Upper lobe of right lung (tissue), 1 donor: ENCODE results near the gene KAT6B. TPM values are rescaled to one million over a fixed set of nuclear protein-coding genes. Genes with fewer than 3 reads are reported as not detected.
"Not testable (repeated sequence)": the region's sequence is repeated elsewhere in the genome, so short reads cannot be mapped to it uniquely, and the experiment has no call there.

Experiments used
- ATAC-seq: fragments of 200-7000 bp; cut with Tn5 transposase; one replicate; pipeline ENCODE4 v1.9.1; 2020; ENCODE audit warnings: mild to moderate bottlenecking, moderate library complexity
- DNase-seq: peaks from one replicate; pipeline ENCODE4 v3.0.0-alpha.2; 2020
- H3K27ac ChIP-seq: fragments of 200-600 bp; one replicate; pipeline ENCODE4 v1.8.0; 2022
- H3K27me3 ChIP-seq: fragments of 200-600 bp; one replicate; pipeline ENCODE4 v1.8.0; 2022; ENCODE audit warnings: mild to moderate bottlenecking
- H3K36me3 ChIP-seq: fragments of 200-600 bp; one replicate; pipeline ENCODE4 v1.8.0; 2022
- H3K4me1 ChIP-seq: fragments of 200-600 bp; one replicate; pipeline ENCODE4 v1.8.0; 2022
- H3K4me3 ChIP-seq: fragments of 200-600 bp; one replicate; pipeline ENCODE4 v1.8.0; 2022; ENCODE audit warnings: mild to moderate bottlenecking
- H3K9me3 ChIP-seq: fragments of 200-600 bp; one replicate; pipeline ENCODE4 v1.8.0; 2022
- intact Hi-C: fragments of 100-400 bp; cut with DNase I; formaldehyde crosslinking; loops from one replicate; pipeline ENCODE4 v1.11.0; 2022
- total RNA-seq: library from RNA; stranded (reverse); fragmentation: NEBNext Ultra II Directional; extraction: Animal tissue kit (Norgen Biotek cat#: 25700); gene quantifications from one replicate; pipeline ENCODE4 v1.2.1, GENCODE V29; 2021
- TF ChIP-seq, protein P1 (sequence below): fragments of 200-600 bp; IDR thresholded peaks from one replicate; pipeline ENCODE4 v1.8.0; 2022; ENCODE audit warnings: antibody characterized with exemption
- donor health status: DM: no; HTN: yes; CAD: no; lungs with severe emphysema.

KAT6B gene
- total RNA-seq, 1 donor from 2014 or later = 45.4 TPM

DNA sequence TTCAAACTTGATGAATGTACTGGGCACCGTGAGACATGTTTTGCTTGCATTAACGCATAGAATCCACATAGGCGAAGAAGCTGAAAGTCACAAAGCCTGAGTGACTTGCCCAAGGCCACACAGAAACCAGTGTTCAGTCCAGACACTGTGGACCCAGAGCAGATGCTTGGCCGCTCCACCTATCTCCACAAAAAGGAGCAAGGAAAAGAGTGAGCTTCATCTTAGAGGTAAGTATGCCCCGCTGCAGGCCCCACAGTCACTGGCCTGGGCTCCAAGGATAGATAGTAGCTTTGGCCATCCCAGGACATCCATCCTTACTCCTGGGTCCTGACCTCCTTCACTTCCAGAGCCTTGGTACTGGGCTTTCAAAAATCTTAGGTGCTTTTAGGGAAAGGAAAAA is 224.9 kb downstream of the KAT6B start:
- H3K27me3 ChIP-seq = no peaks in the 10 kb centered on the region

DNA sequence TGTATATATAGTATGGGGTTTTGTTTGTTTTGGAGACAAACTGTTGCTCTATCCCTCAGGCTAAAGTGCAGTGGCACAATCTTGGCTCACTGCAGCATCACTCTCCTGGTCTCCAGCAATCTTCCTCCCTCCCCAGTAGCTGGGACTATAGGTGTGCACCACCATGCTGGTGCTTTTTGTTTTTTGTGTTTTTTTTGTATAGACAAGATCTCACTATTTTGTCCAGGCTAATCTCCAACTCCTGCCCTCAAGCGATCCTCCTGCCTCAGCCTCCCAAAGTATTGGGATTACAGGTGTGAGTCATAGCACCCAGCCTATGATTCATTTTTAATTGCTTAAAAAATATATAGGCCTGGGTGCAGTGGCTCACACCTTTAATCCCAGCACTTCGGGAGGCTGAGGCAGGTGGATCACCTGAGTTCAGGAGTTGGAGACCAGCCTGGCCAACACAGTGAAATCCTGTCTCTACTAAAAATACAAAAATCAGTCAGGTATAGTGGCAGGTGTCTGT is 229.6 kb downstream of the KAT6B start:
- ATAC-seq, H3K27ac ChIP-seq, H3K9me3 ChIP-seq, H3K36me3 ChIP-seq, DNase-seq, H3K4me1 ChIP-seq, H3K27me3 ChIP-seq, intact Hi-C loops, H3K4me3 ChIP-seq: not testable (repeated sequence)

More for the DNA sequence above, 224.9 kb downstream of the KAT6B start:
- Histone ChIP-seq H3K36me3 (no peaks in the 10 kb centered on the region), H3K4me1 (peaks cover 5% of the 10 kb centered on the region), H3K27ac (no peak overlapping the region), H3K4me3 (no peak overlapping the region), H3K9me3 (no peaks in the 10 kb centered on the region)
- intact Hi-C loops = no loop called here
- TF ChIP-seq, protein P1, sequence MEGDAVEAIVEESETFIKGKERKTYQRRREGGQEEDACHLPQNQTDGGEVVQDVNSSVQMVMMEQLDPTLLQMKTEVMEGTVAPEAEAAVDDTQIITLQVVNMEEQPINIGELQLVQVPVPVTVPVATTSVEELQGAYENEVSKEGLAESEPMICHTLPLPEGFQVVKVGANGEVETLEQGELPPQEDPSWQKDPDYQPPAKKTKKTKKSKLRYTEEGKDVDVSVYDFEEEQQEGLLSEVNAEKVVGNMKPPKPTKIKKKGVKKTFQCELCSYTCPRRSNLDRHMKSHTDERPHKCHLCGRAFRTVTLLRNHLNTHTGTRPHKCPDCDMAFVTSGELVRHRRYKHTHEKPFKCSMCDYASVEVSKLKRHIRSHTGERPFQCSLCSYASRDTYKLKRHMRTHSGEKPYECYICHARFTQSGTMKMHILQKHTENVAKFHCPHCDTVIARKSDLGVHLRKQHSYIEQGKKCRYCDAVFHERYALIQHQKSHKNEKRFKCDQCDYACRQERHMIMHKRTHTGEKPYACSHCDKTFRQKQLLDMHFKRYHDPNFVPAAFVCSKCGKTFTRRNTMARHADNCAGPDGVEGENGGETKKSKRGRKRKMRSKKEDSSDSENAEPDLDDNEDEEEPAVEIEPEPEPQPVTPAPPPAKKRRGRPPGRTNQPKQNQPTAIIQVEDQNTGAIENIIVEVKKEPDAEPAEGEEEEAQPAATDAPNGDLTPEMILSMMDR = no peak
- DNase-seq = peak; percentile 3
- no peak for ATAC-seq

DNA sequence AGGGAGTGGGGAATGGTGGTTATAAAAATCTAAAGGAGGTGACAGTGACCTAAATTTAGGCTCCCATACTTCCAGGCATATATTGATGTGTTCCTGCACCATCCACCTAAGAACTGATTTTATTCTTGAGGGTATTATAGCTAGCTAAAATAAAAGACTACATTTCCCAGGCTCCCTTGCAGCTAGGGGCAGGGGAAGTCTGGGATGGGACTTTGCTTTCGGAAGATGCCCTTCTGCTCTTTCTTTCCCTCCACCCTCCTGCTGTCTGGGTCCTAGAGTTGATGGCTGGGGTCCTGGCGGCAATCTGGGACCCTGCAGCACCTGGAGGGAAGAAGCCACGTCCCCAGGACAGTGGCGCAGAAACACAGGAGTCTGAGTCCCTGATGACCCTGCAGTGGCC is 231.3 kb downstream of the KAT6B start:
- no peak for ATAC-seq
- Histone ChIP-seq H3K4me3 (no peak overlapping the region), H3K9me3 (no peaks in the 10 kb centered on the region), H3K4me1 (no peaks in the 10 kb centered on the region), H3K27me3 (no peaks in the 10 kb centered on the region), H3K36me3 (no peaks in the 10 kb centered on the region), H3K27ac (no peak overlapping the region)
- intact Hi-C loops = no loop called here
- DNase-seq = no peak
- TF ChIP-seq, protein P1 = no peak

DNA sequence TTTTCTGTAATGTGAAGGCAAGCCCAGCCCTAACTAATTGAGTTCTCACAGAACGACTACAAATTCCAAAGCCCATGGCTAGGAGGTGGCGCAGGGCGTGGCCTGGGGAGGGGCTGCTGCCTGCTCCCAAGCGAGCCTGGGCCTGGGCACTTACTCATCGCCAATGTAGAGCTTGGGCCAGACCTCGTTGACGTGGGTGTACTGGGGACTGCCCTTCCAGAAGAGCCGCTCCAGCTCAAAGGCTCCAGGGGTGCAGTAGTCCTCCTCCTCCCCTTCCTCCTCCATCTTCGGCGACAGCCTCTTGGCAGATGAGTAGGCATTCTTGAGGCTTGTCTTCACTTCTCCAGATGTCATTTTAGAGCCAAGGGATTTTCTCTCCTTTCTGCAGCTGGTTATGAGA is 231.8 kb downstream of the KAT6B start:
- ATAC-seq (no peak), DNase-seq (no peak)
- no peak overlapping the region for H3K27ac ChIP-seq
- TF ChIP-seq, protein P1 = no peak
- intact Hi-C loops = no loop called here
- no peak overlapping the region for H3K4me3 ChIP-seq
- no peaks in the 10 kb centered on the region for H3K36me3 ChIP-seq
- H3K9me3 ChIP-seq = no peaks in the 10 kb centered on the region
- H3K27me3 ChIP-seq = no peaks in the 10 kb centered on the region
- H3K4me1 ChIP-seq = no peaks in the 10 kb centered on the region

DNA sequence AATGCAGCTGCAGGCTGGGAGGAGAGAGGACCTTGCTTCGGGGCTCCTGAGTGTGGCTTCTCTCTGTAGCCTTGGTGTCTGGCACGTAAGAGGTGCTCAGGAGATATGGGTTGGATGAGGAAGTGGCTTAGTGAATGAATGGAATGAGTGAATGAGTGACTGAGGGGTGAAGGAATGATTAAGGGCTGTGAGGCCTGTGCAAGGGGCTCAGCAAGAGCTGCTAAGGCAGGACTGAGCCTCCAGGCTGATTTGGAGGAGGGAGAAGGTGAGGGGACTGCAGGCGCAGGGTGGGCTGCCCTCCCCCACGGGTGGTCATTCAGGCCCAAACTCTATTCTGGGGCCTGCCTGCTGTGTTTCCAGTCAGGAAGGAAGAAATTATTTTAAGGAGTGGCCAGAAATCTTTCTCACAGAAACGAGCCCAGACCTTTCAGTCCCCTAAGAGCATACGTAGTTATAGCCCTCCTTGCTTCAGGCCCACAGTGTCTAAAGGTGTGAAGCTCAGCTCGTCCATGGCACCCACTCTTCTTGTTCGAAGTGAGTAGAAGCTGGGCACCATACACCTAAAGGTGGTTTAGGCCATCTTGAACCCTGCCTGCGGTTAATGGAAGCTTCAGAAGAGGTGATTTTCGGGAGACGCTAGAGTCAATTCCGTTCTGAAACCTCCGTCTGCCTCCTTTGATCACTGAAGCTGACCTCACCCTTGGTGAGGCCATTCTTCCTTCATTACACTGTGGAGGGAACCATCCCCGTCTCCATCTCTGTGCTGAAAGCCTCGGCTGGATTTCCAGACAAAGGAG is 235.5 kb downstream of the KAT6B start:
- H3K9me3 ChIP-seq = no peaks in the 10 kb centered on the region
- no peaks in the 10 kb centered on the region for H3K4me1 ChIP-seq
- no peak for DNase-seq
- no peaks in the 10 kb centered on the region for H3K36me3 ChIP-seq
- TF ChIP-seq, protein P1 = no peak
- no peak for ATAC-seq
- no peak overlapping the region for H3K4me3 ChIP-seq
- intact Hi-C loops = no loop called here
- H3K27me3 ChIP-seq = no peaks in the 10 kb centered on the region
- no peak overlapping the region for H3K27ac ChIP-seq

DNA sequence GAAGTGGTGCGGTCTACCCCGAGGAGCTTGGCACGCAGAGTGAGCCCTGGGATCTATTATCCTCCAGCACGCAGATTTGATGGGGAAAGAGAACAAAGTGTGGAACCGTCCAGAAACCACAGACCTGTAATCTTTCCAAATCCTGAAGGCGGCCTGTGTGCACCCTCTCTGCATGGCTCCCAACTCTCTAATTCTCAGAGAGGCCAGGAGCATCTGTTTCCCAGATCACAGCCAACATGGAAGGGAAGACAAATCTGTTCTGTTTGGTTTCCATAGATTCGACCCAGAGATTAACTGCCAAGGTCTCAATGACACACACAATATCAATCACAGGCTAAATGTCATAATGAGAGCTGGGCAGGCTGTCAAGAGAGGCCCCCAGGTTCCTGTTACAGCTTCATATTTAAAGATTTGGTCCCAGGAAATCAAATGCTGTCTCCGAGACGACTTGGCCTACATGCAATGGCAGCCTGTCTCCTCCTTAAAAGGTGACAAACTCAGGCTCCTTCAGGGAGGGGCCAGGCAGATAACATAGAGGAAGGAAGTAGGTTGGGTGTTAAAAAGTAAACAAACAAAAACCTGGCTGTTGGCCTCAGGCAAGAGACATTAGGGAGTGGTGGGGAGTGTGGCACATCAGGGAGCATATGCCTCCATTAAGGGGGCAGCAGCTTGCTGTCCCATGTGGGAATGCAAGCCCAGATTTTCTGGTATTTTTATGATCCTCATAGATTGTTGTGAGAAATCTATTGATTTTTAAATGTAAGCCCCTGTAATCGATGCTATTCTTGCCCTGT is 236.3 kb downstream of the KAT6B start:
- no peak overlapping the region for H3K27ac ChIP-seq
- intact Hi-C loops = no loop called here
- no peak for DNase-seq

More for the DNA sequence above, 236.3 kb downstream of the KAT6B start:
- Histone ChIP-seq H3K36me3 (no peaks in the 10 kb centered on the region), H3K27me3 (no peaks in the 10 kb centered on the region), H3K9me3 (no peaks in the 10 kb centered on the region), H3K4me3 (no peak overlapping the region), H3K4me1 (no peaks in the 10 kb centered on the region)
- TF ChIP-seq, protein P1 = no peak
- peak; percentile 61 for ATAC-seq
